GM18951 (cell line): ENCODE measurements around the gene ADGRB3.

Experiments used
- POLR2A ChIP-seq: IDR thresholded peaks from 4 replicates; pipeline ENCODE4 v1.6.1; 2011; ENCODE audit warnings: mild to moderate bottlenecking; ENCODE audit not compliant: insufficient read length, insufficient read depth; ENCODE audit errors: extremely low read depth
- in situ Hi-C: fragments of 300-500 bp; cut with MboI; formaldehyde crosslinking; loops from one replicate; pipeline ENCODE4 v1.12.0; 2022; ENCODE audit warnings: low sequenced_read_pairs, mixed read lengths, inconsistent platforms; ENCODE audit not compliant: unreplicated experiment

The ADGRB3 gene

GRCh38 chr6:68695403-68695802, 60.3 kb downstream of the ADGRB3 start:
- TF ChIP-seq POLR2A = no peak
- in situ Hi-C loops = no loop called here

GRCh38 chr6:68695838-68696237, 60.8 kb downstream of the ADGRB3 start:
- no peak for TF ChIP-seq POLR2A
- in situ Hi-C loops = no loop called here

GRCh38 chr6:68697394-68697793, 62.3 kb downstream of the ADGRB3 start:
- in situ Hi-C loops = no loop called here

GRCh38 chr6:68701159-68701558, 66.1 kb downstream of the ADGRB3 start:
- in situ Hi-C loops = no loop called here

More at GRCh38 chr6:68697394-68697793, 62.3 kb downstream of the ADGRB3 start:
- TF ChIP-seq POLR2A = no peak

GRCh38 chr6:68704485-68704884, 69.4 kb downstream of the ADGRB3 start:
- in situ Hi-C loops = no loop called here
- TF ChIP-seq POLR2A = no peak

More at GRCh38 chr6:68701159-68701558, 66.1 kb downstream of the ADGRB3 start:
- no peak for TF ChIP-seq POLR2A

DNA sequence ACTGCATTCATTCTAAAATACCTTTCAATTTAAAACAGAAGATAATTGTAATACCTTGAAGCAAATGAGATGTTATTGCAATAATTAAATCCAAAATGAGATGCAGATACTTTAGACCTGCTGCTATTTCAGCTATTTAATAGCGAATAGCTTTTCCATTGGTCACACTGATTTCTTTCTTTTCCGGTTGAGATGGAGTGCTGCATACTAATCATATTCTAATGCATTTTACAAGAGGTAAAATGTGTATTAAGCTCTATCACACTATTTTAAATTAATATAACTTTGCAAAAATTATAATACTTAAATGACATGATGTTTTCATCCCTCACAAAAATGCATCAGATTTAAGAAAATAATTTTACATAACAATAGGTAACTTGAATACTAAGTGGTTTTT, 74.0 kb downstream of the ADGRB3 start:
- in situ Hi-C loops = no loop called here
- no peak for TF ChIP-seq POLR2A

DNA sequence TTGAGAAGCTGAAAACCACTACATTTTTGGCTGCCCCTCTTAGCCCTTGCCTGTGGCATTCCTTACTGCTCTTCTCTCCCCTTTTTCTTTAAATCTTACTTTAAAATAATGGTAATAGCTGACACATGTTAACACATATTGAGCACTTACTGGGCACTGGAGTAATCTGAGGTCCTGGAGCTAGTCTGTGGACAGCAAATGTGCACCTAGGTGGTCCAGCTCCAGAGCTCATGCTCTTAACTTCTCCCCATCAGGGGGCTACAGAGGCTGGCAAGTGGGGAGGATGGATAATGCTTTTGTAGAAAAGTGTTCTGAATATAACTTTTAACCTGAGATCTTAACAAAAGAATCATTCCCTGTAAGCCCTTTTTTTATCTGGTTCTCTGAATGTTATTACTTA, 74.8 kb downstream of the ADGRB3 start:
- in situ Hi-C loops = no loop called here
- TF ChIP-seq POLR2A = no peak

DNA sequence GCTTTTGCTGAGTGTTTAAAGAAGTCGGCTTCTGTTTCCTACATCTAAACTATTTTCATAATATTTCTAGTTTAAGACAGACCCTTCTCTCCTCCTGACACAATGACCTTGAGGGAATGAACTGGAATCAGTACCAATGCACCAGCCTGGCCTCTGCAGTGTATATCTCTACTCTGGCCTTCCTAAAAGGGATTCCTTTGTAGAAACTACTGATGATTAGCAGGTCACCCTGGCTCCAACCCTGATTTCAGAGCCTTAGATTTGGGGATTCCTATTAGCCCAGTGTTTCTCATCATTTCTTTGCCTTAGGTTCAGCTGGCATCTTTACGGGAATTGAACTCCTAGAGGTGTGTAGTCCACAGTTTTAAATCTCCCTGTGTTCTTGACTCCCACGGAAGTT, 75.4 kb downstream of the ADGRB3 start:
- TF ChIP-seq POLR2A = no peak
- in situ Hi-C loops = no loop called here

DNA sequence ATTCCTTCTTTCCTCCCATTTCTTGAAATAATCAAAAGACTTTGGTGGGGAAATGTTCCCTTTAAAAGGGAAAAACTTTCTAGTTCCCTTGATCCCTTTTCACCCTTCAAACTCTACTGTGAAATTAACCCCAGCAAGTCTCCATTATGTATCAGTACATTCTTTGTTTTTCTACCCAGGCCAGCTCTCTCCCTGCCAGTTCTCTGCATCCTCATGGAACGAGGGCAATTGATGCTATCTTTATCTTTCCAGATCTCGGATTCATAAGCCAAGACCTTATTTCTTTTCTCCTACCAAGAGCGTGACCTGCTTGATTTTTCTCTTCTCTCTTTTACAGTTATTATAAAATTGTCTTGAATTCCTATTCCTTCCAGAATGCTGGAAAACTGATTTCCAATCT, 75.8 kb downstream of the ADGRB3 start:
- in situ Hi-C loops = no loop called here
- no peak for TF ChIP-seq POLR2A

GRCh38 chr6:68711386-68712000, 76.4 kb downstream of the ADGRB3 start:
- in situ Hi-C loops = no loop called here
- TF ChIP-seq POLR2A = no peak

DNA sequence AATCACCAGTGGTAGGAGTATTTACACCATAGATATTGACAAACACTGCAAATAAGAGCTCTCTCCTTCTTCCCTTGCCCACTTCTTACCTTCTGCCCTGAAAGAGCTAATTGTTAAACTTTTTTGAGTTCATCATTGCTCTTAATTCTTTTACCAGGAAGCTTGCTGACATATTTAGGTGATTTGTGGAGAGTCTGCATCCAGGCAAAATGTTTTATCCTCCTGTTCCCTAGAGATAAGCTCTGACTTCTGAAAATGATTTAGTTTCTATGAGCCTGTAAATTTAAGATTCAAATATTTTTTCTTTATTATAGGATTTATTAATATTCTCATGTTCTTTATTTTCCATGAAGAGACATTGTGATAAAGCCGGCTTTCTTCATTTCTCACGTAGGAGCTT, 81.5 kb downstream of the ADGRB3 start:
- in situ Hi-C loops = no loop called here

GRCh38 chr6:68718385-68719073, 83.4 kb downstream of the ADGRB3 start:
- in situ Hi-C loops = no loop called here
- TF ChIP-seq POLR2A = no peak

More for the DNA sequence above, 81.5 kb downstream of the ADGRB3 start:
- no peak for TF ChIP-seq POLR2A

DNA sequence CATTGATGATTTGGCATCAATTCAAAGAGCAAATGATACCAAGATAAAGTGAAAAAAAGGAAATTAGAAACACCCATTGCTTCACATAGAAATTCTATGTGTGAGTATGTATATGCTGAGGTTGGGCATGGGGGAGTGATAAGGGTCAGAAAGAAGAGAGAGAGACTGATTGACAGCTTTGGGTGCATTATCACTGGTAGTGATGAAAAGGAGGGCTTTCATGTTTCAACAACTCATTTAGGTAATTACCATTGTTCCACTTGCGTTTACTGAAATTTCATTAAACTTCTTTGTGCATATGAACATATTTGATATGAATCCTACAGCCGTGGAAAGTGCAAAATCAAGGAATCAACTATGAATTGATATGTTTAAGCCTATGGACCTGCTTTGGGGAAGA, 84.7 kb downstream of the ADGRB3 start:
- in situ Hi-C loops = no loop called here
- TF ChIP-seq POLR2A = no peak

DNA sequence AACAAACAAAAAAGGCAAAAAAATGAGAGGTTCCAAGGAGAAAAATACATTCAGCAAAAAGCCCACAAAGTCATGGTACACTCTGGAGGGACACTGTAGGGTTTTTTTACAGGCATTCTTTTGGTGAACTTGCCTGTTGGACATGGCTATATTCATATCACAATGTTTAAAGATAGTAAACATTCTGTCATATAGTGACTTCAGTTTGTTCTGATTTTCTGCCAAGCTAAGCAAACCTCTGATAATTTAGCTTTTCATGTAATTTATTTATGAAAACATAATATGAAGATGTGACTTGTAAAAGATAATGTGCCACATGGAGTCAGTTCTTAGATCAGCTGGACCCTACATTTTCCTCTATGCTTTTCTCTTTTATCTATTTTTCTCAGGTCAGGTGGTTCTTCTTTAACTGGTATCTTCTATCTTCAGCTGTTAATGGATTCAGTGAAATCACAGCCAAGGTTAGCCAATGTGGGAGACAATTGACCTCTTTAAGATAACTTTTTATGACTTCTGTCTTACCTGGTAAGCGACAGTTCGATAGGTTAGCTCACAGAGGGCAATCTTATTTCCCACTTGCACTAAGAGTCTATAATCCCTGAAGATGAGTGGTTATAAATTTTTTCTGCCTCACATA, 87.9 kb downstream of the ADGRB3 start:
- in situ Hi-C loops = no loop called here
- no peak for TF ChIP-seq POLR2A

- in situ Hi-C loops = no loop called here
- TF ChIP-seq POLR2A = no peak
These were observed 89.0 kb downstream of the ADGRB3 start for GRCh38 chr6:68724060-68724459.
